Skeletal muscle satellite cell (primary cell): ENCODE data around the gene GATA5.

Source experiments
- H3K27me3 ChIP-seq: 2 replicates; pipeline ENCODE4 v1.7.0; 2013; ENCODE audit warnings: low read length; ENCODE audit not compliant: control insufficient read depth, insufficient read depth
- H3K36me3 ChIP-seq: 2 replicates; pipeline ENCODE4 v1.7.0; 2013; ENCODE audit warnings: mild to moderate bottlenecking, control low read depth, low read length; ENCODE audit not compliant: insufficient read depth
- H3K4me1 ChIP-seq: 2 replicates; pipeline ENCODE4 v1.7.0; 2013; ENCODE audit warnings: low read length; ENCODE audit not compliant: control insufficient read depth, insufficient read depth
- H3K4me2 ChIP-seq: 2 replicates; pipeline ENCODE4 v1.7.0; 2013; ENCODE audit warnings: mild to moderate bottlenecking, low read length
- H3K4me3 ChIP-seq: 2 replicates; pipeline ENCODE4 v1.7.0; 2013; ENCODE audit warnings: low read length
- H3K9ac ChIP-seq: 2 replicates; pipeline ENCODE4 v1.7.0; 2013; ENCODE audit warnings: mild to moderate bottlenecking, low read depth, low read length, moderate library complexity
- H3K9me3 ChIP-seq: replicated peaks from 2 replicates; pipeline ENCODE4 v1.7.0; 2013; ENCODE audit warnings: mild to moderate bottlenecking, control low read depth, low read length

Gene GATA5

GRCh38 chr20:62446888-62447869, 28.6 kb downstream of the GATA5 start:
- Histone ChIP-seq H3K27me3 (peaks cover 48% of the 10 kb centered on the region), H3K9me3 (no peaks in the 10 kb centered on the region), H3K4me2 (no peak overlapping the region), H3K9ac (no peak overlapping the region), H3K36me3 (no peaks in the 10 kb centered on the region), H3K4me1 (no peaks in the 10 kb centered on the region), H3K4me3 (no peak overlapping the region)

DNA sequence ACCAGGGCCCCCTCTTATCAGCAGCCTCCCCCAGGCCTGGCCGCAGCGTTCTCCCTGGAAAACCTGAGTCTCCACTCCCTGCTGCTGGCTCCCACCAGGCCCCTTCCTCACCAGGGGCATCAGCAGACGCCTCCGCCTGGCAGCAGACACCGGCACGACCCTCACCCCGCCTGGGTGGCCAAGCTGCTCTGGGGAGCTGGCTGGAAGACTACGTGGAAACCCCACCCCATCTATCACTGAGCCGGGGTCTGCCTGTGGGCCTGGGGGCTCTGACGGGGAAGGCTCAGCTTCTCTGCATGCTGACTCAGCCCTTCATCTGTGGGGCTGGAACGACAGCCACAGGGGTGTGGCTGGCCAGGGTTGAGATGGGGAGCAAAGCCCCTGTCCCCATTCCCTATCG, 29.3 kb downstream of the GATA5 start:
- Histone ChIP-seq H3K27me3 (peaks cover 55% of the 10 kb centered on the region), H3K4me1 (no peaks in the 10 kb centered on the region), H3K9ac (no peak overlapping the region), H3K36me3 (no peaks in the 10 kb centered on the region), H3K4me3 (no peak overlapping the region), H3K9me3 (no peaks in the 10 kb centered on the region), H3K4me2 (no peak overlapping the region)

DNA sequence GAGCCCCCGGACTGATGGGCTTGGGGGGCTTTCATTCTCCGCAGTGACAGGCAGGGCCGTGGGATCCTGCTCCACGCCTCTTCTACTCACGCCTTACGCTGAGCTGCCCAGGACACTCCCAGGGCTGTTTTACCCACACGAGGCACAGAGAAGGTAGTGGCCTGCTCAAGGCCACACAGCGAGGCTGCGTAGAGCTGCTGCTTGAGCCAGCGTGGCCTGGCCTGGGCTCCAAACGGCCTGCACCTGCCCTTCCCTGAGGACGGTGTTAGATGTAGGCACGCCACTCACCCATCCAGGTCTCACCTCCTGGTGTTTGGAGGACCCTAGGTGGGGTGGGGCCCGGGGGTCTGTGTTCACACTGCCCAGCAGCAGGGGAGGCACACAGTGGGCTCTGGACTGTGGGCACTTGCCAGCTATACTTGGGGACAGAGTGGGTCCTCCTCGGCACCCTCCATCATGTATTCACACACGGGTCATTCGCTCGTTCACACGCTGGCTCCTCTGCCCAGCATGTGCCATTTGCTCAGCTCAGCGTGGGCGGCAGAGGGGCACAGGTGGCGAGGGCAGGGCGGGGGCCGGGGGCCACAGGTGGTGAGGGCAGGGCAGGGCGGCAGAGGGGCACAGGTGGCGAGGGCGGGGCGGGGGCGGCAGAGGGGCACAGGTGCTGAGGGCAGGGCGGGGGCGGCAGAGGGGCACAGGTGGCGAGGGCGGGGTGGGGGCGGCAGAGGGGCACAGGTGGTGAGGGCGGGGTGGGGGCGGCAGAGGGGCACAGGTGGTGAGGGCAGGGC, 30.0 kb downstream of the GATA5 start:
- peaks cover 62% of the 10 kb centered on the region for H3K27me3 ChIP-seq
- no peak overlapping the region for H3K9ac ChIP-seq
- no peak overlapping the region for H3K4me3 ChIP-seq
- H3K4me2 ChIP-seq = no peak overlapping the region
- no peaks in the 10 kb centered on the region for H3K9me3 ChIP-seq
- H3K4me1 ChIP-seq = no peaks in the 10 kb centered on the region
- H3K36me3 ChIP-seq = no peaks in the 10 kb centered on the region

DNA sequence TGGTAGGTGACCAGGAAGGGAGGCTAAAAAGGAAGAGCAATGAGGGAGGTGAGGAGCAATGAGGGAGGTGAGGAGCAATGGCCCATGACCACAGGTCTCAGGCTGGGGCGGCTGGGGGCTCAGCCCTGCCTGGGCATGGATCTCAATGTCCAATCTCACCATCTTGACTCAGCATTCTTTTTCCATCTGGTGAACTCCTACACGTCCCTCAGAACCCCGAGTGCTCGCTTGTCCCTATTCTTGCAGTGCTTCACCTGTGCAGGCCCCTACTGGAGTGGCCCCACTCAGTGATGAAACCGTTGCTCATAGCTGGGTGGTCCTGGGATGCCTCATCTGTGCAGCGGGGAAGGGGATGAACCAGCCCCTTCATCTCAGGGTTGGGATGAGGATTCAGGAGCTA, 31.5 kb downstream of the GATA5 start:
- H3K36me3 ChIP-seq = no peaks in the 10 kb centered on the region
- peaks cover 66% of the 10 kb centered on the region for H3K27me3 ChIP-seq
- no peak overlapping the region for H3K9ac ChIP-seq
- H3K9me3 ChIP-seq = no peaks in the 10 kb centered on the region
- H3K4me2 ChIP-seq = no peak overlapping the region
- no peaks in the 10 kb centered on the region for H3K4me1 ChIP-seq
- H3K4me3 ChIP-seq = no peak overlapping the region

- Histone ChIP-seq H3K4me1 (no peaks in the 10 kb centered on the region), H3K27me3 (peaks cover 80% of the 10 kb centered on the region), H3K9ac (no peak overlapping the region), H3K36me3 (no peaks in the 10 kb centered on the region), H3K9me3 (no peaks in the 10 kb centered on the region), H3K4me2 (no peak overlapping the region), H3K4me3 (no peak overlapping the region)
Observed at GRCh38 chr20:62441987-62442539, 33.7 kb downstream of the GATA5 start.

DNA sequence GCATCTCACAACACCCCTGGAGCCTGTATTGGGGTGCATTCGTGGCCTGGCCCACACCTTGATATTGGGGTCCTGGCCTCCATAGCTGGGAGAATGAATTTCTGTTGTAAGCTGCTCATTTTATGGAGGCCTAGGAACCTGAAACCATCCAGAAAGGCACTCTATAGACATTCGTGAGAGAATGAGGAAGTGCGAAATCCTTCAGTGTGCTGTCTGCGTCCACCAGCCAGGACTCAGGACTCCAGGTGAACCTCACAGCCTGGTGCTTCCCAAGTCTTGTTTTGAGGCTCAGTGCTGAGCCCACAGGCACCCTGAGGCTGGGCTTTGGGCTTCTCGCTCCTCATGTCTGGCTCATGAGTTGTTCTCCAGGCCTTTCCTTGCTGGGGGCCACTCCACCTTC, 36.6 kb downstream of the GATA5 start:
- no peak overlapping the region for H3K4me2 ChIP-seq
- no peak overlapping the region for H3K9ac ChIP-seq
- H3K27me3 ChIP-seq = peaks cover 94% of the 10 kb centered on the region
- no peaks in the 10 kb centered on the region for H3K36me3 ChIP-seq
- no peaks in the 10 kb centered on the region for H3K9me3 ChIP-seq
- no peak overlapping the region for H3K4me3 ChIP-seq
- H3K4me1 ChIP-seq = no peaks in the 10 kb centered on the region

- Histone ChIP-seq H3K27me3 (peaks cover 99% of the 10 kb centered on the region), H3K36me3 (no peaks in the 10 kb centered on the region), H3K9me3 (no peaks in the 10 kb centered on the region)
Observed at GRCh38 chr20:62437927-62438326, 37.9 kb downstream of the GATA5 start.

DNA sequence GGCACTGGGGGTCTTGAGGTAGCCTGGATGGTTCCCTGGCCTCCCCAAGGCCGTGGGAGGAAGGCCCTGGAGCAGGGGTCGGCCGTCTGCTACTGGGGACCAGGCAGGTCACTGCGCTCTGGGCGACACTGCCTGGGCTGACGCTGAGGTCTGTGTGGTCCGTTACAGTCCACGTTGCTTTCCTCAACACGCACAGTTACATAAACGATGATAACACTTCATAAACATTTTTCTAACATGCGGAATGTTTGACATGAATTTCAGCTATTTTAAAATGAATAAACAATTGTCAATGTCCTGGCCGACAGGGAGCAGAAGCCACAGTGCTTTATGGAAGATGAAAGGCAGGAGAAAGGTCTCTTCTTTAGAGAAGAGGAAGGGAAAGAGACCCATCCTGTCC, 38.3 kb downstream of the GATA5 start:
- Histone ChIP-seq H3K4me1 (no peaks in the 10 kb centered on the region), H3K27me3 (peaks cover 99% of the 10 kb centered on the region), H3K9ac (no peak overlapping the region)

More at GRCh38 chr20:62437927-62438326, 37.9 kb downstream of the GATA5 start:
- H3K9ac ChIP-seq = no peak overlapping the region
- no peak overlapping the region for H3K4me2 ChIP-seq
- no peaks in the 10 kb centered on the region for H3K4me1 ChIP-seq
- H3K4me3 ChIP-seq = no peak overlapping the region

GRCh38 chr20:62436692-62437091, 39.1 kb downstream of the GATA5 start:
- H3K9me3 ChIP-seq = no peaks in the 10 kb centered on the region
- peaks cover 97% of the 10 kb centered on the region for H3K27me3 ChIP-seq
- no peaks in the 10 kb centered on the region for H3K4me1 ChIP-seq
- no peak overlapping the region for H3K4me3 ChIP-seq
- H3K9ac ChIP-seq = no peak overlapping the region
- H3K4me2 ChIP-seq = no peak overlapping the region
- H3K36me3 ChIP-seq = no peaks in the 10 kb centered on the region

More for the DNA sequence above, 38.3 kb downstream of the GATA5 start:
- Histone ChIP-seq H3K9me3 (no peaks in the 10 kb centered on the region), H3K4me3 (no peak overlapping the region), H3K36me3 (no peaks in the 10 kb centered on the region), H3K4me2 (no peak overlapping the region)

- H3K4me1 ChIP-seq = no peaks in the 10 kb centered on the region
- no peak overlapping the region for H3K9ac ChIP-seq
- no peak overlapping the region for H3K4me2 ChIP-seq
- no peak overlapping the region for H3K4me3 ChIP-seq
- H3K36me3 ChIP-seq = no peaks in the 10 kb centered on the region
- peaks cover 94% of the 10 kb centered on the region for H3K27me3 ChIP-seq
- no peaks in the 10 kb centered on the region for H3K9me3 ChIP-seq
Observed at GRCh38 chr20:62433658-62434497, 41.9 kb downstream of the GATA5 start.
